Stimulated activated CD4-positive, alpha-beta T cell treated with anti-CD3 and anti-CD28 coated beads, Interleukin-4, amount 100 ng/mL, for 1 hour (primary cell): ENCODE data around the gene GRM4.
"Not testable (repeated sequence)": the region's sequence is repeated elsewhere in the genome, so short reads cannot be mapped to it uniquely, and the experiment has no call there.

Source experiments
- DNase-seq: peaks from one replicate; pipeline ENCODE4 v3.0.0-alpha.2; 2020

GRM4 gene

GRCh38 chr6:34018961-34019606 lies 126.8 kb downstream of the GRM4 start:
- no peak for DNase-seq

GRCh38 chr6:34018026-34018425 lies 127.9 kb downstream of the GRM4 start:
- no peak for DNase-seq

DNA sequence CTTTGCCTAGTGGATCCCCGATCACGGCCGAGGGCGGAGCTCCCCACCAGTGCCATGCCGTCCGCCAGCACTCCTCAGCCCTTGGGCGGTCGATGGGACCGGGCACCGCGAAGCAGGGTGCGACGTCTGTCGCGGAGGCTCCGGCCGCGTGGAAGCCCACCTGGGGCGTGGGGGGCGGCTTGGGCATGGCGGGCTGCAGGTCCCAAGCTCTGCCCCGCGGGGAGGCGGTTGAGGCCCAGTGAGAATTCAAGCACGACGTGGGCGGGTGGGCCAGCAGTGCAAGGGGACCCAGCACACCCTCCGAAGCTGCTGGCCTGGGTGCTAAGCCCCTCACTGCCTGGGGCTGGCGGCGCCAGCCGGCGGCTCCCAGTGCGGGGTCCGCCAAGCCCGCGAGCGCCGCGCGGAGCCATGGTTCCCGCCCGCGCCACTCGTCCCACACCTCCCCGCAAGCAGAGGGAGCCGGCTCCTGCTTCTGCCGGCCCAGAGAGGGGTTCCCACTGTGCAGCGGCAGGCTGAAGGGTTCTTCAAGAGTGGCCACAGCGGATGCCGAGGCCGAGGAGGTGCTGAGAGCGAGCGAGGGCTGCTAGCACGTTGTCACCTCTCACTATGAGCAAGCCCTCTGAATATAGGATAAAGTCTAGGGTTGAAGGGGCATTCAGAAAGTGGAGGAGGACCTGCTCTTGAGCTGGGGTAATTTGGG lies 128.6 kb downstream of the GRM4 start:
- no peak for DNase-seq

DNA sequence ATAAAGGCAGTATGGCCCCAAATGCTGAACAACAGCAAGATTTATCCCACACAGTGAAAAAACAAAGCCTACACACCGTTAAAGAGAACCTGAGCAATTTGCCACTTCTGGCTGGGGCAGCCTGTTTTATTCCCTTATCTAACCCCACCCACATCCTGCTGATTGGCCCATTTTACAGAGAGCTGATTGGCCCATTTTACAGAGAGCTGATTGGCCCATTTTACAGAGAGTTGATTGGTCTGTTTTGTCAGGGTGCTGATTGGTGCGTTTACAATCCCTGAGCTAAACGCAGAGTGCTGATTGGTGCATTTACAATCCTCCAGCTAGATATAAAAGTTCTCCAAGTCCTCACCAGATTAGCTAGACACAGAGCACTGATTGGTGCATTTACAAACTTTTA lies 129.3 kb downstream of the GRM4 start:
- not testable (repeated sequence) for DNase-seq

DNA sequence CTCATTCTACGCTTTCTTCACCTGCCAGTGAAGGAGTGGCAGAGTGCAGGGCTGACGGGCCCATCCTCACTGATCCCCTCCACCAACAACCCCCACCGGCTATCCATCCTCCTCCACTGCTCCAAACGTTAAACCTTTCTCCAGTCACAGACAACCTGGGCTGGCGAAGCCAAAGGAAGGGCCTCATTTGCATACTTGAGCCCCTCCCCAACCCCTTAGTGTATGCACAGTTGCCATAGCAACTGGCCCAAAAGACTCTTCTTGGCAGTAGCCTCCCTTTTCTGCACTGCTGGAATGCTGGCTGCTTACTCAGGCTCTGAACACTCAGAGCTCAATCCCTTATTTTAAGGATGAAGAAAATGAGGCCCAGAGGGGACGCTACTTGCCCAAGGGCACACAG lies 130.3 kb downstream of the GRM4 start:
- no peak for DNase-seq

DNA sequence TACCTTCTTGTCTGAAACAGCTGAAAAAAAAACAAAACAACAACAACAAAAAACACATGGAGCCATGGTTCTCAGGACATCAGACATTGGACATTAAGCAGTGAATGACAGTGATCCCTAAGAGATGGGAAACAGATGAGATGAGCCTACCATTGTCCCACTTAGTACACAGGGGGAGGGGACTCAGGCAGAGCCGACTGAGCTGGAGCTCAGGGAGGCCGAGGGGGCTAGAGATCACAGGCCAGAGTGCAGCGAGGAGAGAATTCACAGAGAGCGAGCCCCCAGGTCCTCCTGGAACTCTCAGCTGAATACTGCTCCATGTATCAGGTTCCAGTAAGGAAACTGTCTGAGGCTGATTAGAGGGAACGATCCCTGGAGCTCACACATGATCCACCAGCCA lies 134.6 kb downstream of the GRM4 start:
- DNase-seq: no peak

GRCh38 chr6:34005901-34006531 lies 139.9 kb downstream of the GRM4 start:
- no peak for DNase-seq

DNA sequence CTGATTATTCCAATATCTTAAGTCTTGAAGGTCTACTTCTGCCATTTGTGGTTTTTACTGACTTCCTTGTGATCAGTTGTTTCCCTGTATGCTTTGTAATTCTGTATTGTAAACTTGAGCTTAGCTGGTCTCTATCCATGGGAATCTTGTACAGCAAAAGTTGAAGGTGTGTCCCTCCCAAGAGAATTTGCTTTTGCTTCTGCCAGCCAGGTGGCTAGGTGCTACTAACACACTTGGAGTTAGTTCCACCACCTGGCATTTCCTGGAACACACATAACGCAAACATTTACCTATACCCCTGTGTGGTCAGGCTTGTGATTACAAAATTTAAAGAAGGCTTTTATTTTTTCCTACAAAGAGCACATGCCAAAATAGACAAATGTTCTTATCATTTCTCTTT lies 141.2 kb downstream of the GRM4 start:
- DNase-seq: no peak

DNA sequence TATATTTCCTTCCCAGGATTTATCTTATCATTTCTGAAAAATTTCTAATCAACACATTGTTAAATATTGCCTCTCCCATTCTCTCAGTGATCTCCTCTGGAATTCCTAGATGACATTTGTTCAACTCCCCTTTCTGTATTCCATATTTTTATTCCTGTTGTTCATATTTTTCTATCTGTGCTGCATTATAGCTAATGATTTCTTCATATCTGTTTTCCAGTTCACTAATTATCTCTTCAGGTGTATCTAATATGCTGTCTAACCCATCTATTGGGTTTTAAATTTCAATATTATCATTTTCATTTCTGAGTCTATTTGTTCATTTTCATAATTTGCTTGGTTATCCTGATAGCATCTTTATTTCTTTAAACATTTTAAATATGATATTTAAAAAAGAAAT lies 141.9 kb downstream of the GRM4 start:
- DNase-seq: no peak

- DNase-seq: no peak
These were observed 143.9 kb downstream of the GRM4 start for GRCh38 chr6:34001706-34002621.

DNA sequence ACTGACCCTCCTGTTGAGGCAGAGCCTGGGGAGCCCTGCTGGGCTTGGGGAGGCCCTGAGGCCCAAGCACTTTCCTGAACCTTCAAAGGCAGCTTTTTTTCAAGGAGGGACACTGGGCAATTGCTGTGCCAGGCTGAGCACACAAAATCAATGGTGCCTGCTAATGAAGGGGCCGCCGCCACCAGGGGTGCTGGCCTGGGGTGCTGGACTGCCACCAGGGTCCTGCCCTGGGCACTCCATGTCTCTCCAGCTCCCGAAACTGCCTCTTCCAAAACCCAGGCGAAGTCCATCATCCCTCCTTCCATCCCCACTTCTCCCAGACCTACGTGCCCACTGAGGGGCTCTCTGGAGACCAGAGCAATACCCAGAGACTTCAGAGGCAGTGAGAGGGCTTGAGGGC lies 145.6 kb downstream of the GRM4 start:
- no peak for DNase-seq

GRCh38 chr6:33999567-33999966 lies 146.3 kb downstream of the GRM4 start:
- no peak for DNase-seq

GRCh38 chr6:33998660-33999059 lies 147.2 kb downstream of the GRM4 start:
- DNase-seq: no peak

DNA sequence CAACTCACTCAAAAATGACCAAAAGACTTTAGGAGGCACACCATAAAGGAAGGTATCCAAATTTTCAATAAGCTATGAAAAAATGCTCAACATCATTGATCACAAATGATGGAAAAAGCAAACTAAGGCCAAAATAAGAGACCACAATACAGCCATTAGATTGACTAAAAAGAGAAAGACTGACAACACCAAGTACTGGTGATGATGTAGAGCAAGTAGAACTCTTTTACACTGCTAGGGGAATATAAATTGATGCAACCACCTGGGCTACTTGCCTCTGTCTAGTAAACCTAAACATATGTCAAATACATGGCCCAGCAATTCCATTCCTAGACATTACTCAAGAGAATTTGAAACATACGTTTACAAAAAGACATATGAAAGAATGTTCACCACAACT lies 148.6 kb downstream of the GRM4 start:
- no peak for DNase-seq

DNA sequence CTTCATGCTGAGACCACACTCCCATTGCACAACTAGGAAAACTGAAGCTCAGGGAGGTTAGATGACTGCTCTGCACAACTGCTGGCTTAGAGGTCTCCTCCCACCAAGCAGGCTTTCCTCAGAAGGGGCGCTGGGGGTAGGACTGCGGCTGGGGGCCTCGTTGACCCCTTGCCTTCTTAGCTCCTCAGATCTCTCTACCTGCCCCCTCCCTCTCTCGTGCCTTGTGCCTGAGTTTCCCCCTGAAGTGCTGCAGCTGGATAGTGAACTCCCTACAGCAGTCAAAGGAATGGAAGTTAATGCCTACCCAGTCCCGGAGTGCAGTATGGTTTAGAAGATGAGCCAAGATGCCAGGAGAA lies 149.8 kb downstream of the GRM4 start:
- DNase-seq: no peak

DNA sequence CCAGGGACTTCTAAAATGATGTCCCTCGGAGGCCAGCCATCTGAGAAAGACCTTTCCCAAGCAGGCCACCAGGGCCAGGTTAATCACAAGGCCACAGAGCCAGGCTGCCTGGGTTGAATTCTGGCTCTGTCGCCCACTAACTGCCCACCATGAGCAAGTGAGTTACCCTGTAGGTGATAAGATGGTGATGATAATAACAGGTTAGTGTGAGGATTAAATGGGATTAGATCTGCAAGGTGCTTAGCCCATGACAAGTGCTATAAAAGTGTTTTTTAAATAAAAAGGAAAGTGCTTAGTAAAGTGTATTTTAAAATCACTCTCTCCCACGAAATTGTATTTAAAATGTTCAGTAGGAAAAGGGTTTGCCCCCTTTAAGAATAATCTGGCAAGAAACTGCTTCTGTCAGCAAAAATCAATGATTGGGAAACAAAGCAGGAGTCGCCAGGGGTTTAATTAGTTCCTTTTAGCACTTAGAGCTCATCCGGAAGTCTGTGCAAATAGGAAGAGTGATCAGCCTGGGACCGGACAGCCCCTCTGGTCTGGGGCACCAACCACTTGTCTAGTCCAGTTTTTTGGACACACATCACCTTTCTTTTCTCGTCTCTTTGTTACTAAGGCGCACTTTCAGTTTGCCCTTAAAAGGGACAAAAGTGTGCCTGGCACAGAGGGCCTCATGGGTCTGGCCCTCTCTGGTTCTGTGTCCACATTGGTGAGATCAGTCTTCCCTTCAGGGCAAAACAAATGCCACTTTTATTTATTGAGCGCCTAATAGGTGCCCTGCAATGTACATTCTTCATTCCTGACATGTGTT lies 150.4 kb downstream of the GRM4 start:
- no peak for DNase-seq

GRCh38 chr6:33994472-33995308 lies 151.2 kb downstream of the GRM4 start:
- no peak for DNase-seq

- no peak for DNase-seq
These were observed 152.0 kb downstream of the GRM4 start for GRCh38 chr6:33993653-33994471.

DNA sequence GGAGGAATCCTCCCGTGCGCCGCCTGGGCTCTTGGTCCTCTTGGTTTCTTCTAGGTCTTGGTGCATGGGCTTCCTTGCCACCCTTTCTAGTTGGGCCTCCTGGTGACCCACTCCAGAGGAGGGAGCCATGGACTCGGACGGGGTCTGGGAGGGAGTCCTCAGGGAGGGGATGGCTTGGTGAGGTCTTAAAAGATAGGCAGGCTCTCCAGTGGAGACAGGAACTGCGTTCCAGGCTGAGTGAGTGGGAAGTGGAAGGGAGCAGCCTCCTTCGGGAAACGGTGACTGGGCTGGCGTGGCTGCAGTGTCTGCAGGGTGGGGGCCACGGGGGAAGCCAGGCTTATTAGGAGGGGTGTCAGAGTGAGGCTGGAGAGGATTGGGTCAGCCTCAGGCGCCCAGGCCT lies 152.8 kb downstream of the GRM4 start:
- DNase-seq: no peak

GRCh38 chr6:33992191-33992590 lies 153.7 kb downstream of the GRM4 start:
- no peak for DNase-seq

GRCh38 chr6:33991610-33992009 lies 154.3 kb downstream of the GRM4 start:
- DNase-seq: no peak
